ENCODE results near the gene PSORS1C2.

GRCh38 chr6:31149827-31150447 lies 11.1 kb upstream of the PSORS1C2 start:
- no peak for TF ChIP-seq CTCF (IDR thresholded peaks at IDR 0.05; ENCODE audit: low read depth, low read length)
- TF ChIP-seq EZH2phosphoT487 (IDR thresholded peaks at IDR 0.05; ENCODE audit: low read depth), result no peak
